Left lung (tissue), 10 donors: ENCODE results near the gene WNT3A. TPM values are rescaled to one million over a fixed set of nuclear protein-coding genes. Genes with fewer than 3 reads are reported as not detected.

Experiments used
- ATAC-seq: fragments of 200-7000 bp; cut with Tn5 transposase; one replicate; pipeline ENCODE4 v1.9.1; 2020; ENCODE audit warnings: moderate library complexity
- DNase-seq, 4 donors: peaks; one replicate each; pipeline ENCODE4 v3.0.0-alpha.2; 2013 to 2020
- H3K27ac ChIP-seq, 2 donors: fragments of 200-600 bp; sonication (generic) in 1 of 2; one replicate each; pipeline versions ENCODE4 v1.5.0 to v1.8.0; 2020 to 2021
- H3K27me3 ChIP-seq, 2 donors: fragments of 200-600 bp; sonication (generic) in 1 of 2; one replicate each; pipeline versions ENCODE4 v1.5.0 to v1.8.0; 2020 to 2021
- H3K36me3 ChIP-seq, 2 donors: fragments of 200-600 bp; sonication (generic) in 1 of 2; one replicate each; pipeline versions ENCODE4 v1.5.0 to v1.8.0; 2020 to 2021
- H3K4me1 ChIP-seq, 2 donors: fragments of 200-600 bp; one replicate each; pipeline ENCODE4 v1.8.0; 2021
- H3K4me3 ChIP-seq, 2 donors: fragments of 200-600 bp; sonication (generic) in 1 of 2; one replicate each; pipeline versions ENCODE4 v1.5.0 to v1.8.0; 2020 to 2021; ENCODE audit warnings: mild to moderate bottlenecking in 1 of 2
- H3K9me3 ChIP-seq, 2 donors: fragments of 200-600 bp; sonication (generic) in 1 of 2; one replicate each; pipeline versions ENCODE4 v1.5.0 to v1.8.0; 2020 to 2021
- CTCF ChIP-seq, 2 donors: fragments of 200-600 bp; sonication (generic) in 1 of 2; IDR thresholded peaks; one replicate each; pipeline versions ENCODE4 v1.5.0 to v1.8.0; 2021; ENCODE audit warnings: antibody characterized with exemption in 2 of 2
- intact Hi-C, 2 donors: fragments of 100-400 bp; cut with DNase I; formaldehyde crosslinking; loops; one replicate each; pipeline versions ENCODE4 v1.11.2 to v1.14.2; 2022
- polyA plus RNA-seq, 6 donors: library from polyadenylated mRNA; unstranded; fragments of 120-200 nt; gene quantifications; one replicate each; pipeline ENCODE4 v1.2.1, GENCODE V29; 2013; ENCODE audit not compliant: insufficient read length in 6 of 6
- total RNA-seq, 2 donors: library from RNA; stranded (reverse); fragmentation: NEBNext Ultra II Directional; extraction: Animal tissue kit (Norgen Biotek cat#: 25700); gene quantifications; one replicate each; pipeline ENCODE4 v1.2.1, GENCODE V29; 2021
- donor health status: DM: no; HTN: yes; CAD: no.
- donor health status: DM: no; HTN: no; CAD: no.

WNT3A gene
- total and polyA plus RNA-seq, 8 donors = 0.06 to 1.5 (median 0.11) TPM; not detected in 2

DNA sequence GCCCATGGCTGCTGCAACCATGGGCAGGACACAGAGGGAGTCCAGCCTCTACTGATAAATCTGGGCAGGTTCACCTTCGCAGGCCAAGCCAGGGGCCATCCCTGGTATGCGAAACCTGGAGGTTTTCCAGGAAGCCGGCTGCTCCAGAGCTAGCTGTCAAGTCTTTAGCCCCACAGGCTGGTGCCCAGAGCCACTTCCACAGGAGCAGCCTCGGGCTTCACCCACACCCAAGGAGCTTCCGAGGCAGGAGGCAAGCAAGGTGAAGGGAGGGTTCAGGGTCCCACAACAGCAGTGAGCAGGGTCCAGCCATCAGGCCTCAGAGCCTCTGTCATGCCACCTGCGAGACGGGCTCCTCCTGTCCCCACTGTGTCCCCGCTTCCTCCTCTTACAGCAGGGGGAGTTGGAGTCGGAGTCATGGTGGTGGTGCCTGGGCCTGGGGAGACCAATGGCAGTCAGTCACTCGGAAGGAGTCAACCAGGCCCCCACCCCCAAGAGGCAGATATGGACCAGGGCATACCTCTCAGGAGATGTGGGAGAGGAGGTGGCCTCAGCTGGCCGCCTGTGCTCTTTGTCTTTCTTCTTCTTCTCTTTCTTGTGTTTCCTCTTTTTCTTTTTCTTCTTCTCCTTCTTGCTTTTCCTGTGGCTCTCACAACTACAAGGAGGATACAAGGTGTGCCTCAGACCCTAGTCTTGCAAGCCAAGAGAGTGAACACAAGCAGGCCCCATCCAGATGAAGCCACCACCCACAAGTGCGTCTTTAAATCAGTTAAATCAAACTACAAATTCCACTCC is 94.2 kb downstream of the WNT3A start:
- Histone ChIP-seq H3K4me1 (peaks cover 7 to 72% of the 10 kb centered on the region in 2 donors), H3K36me3 (peaks cover 2 to 62% of the 10 kb centered on the region in 2 donors), H3K9me3 (no peaks in the 10 kb centered on the region), H3K4me3 (peak overlapping the region in 1 of 2 donors; percentile 97), H3K27ac (peak overlapping the region in 1 of 2 donors; percentile 92), H3K27me3 (no peaks in the 10 kb centered on the region)
- DNase-seq (no peak), ATAC-seq (no peak)
- intact Hi-C loops = no loop called here
- TF ChIP-seq CTCF (IDR thresholded peaks at IDR 0.05) = no peak

GRCh38 chr1:228101614-228101993 is 94.8 kb downstream of the WNT3A start:
- H3K4me3 ChIP-seq = peak overlapping the region; percentile 97 to 99

GRCh38 chr1:228101994-228102790 is 95.4 kb downstream of the WNT3A start:
- no peak for TF ChIP-seq CTCF (IDR thresholded peaks at IDR 0.05)
- DNase-seq (peak in 2 of 4 donors; percentile 26 to 88), ATAC-seq (peak; percentile 23)
- Histone ChIP-seq H3K27me3 (no peaks in the 10 kb centered on the region), H3K36me3 (peaks cover 2 to 62% of the 10 kb centered on the region in 2 donors), H3K9me3 (no peaks in the 10 kb centered on the region), H3K4me1 (peaks cover 7 to 62% of the 10 kb centered on the region in 2 donors), H3K4me3 (peak overlapping the region; percentile 97 to 99), H3K27ac (peak overlapping the region; percentile 85 to 92)
- intact Hi-C loops = no loop called here

More at GRCh38 chr1:228101614-228101993, 94.8 kb downstream of the WNT3A start:
- Histone ChIP-seq H3K27ac (peak overlapping the region in 1 of 2 donors; percentile 92), H3K27me3 (no peaks in the 10 kb centered on the region), H3K9me3 (no peaks in the 10 kb centered on the region), H3K4me1 (peaks cover 7 to 66% of the 10 kb centered on the region in 2 donors), H3K36me3 (peaks cover 2 to 62% of the 10 kb centered on the region in 2 donors)
- intact Hi-C loops = no loop called here
- TF ChIP-seq CTCF (IDR thresholded peaks at IDR 0.05) = no peak
- ATAC-seq (no peak), DNase-seq (peak in 1 of 4 donors; percentile 77)

- peak; percentile 91 for ATAC-seq
- H3K4me3 ChIP-seq = peak within 1 kb of the TSS; percentile 97 to 99
- no peaks in the 10 kb centered on the region for H3K9me3 ChIP-seq
- DNase-seq = peak; percentile 92 to 98 (median 96)
- peak within 1 kb of the TSS; percentile 85 to 92 for H3K27ac ChIP-seq
- peaks cover 2 to 60% of the 10 kb centered on the region in 2 donors for H3K36me3 ChIP-seq
- intact Hi-C loops = no loop called here
- no peaks in the 10 kb centered on the region for H3K27me3 ChIP-seq
- TF ChIP-seq CTCF (IDR thresholded peaks at IDR 0.05) = no peak
- peaks cover 10 to 66% of the 10 kb centered on the region in 2 donors for H3K4me1 ChIP-seq
These were observed 96.2 kb downstream of the WNT3A start, which contains the start of gene C1orf35 for GRCh38 chr1:228102791-228103620. Gene C1orf35 (minus strand): TSS chr1:228103325. CDS start chr1:228103227, 98 bp downstream.
